Subcutaneous adipose tissue (tissue), 4 donors: ENCODE measurements around the gene ZNF598. TPM values are rescaled to one million over a fixed set of nuclear protein-coding genes. Genes with fewer than 3 reads are reported as not detected.

Source experiments
- small RNA-seq: library from RNA; depleted of rRNA; stranded (forward); fragments of <200 nt; gene quantifications from one replicate; pipeline ENCODE3, GENCODE V24; 2016
- total RNA-seq, 4 donors: library from RNA; depleted of rRNA; stranded (reverse); fragments of >200 nt; gene quantifications; one replicate each; pipeline ENCODE4 v1.1.0, GENCODE V29; 2016
- TF ChIP-seq, protein P1 (sequence below): fragments of 450-650 bp; IDR thresholded peaks from one replicate; pipeline ENCODE4 v1.5.1; 2016; ENCODE audit warnings: low read depth, mild to moderate bottlenecking, control low read depth, antibody characterized with exemption, moderate library complexity

ZNF598 gene
- total RNA-seq, 4 donors from 2014 or later, result 13.9 to 45.0 (median 15.0) TPM

- TF ChIP-seq, protein P1, sequence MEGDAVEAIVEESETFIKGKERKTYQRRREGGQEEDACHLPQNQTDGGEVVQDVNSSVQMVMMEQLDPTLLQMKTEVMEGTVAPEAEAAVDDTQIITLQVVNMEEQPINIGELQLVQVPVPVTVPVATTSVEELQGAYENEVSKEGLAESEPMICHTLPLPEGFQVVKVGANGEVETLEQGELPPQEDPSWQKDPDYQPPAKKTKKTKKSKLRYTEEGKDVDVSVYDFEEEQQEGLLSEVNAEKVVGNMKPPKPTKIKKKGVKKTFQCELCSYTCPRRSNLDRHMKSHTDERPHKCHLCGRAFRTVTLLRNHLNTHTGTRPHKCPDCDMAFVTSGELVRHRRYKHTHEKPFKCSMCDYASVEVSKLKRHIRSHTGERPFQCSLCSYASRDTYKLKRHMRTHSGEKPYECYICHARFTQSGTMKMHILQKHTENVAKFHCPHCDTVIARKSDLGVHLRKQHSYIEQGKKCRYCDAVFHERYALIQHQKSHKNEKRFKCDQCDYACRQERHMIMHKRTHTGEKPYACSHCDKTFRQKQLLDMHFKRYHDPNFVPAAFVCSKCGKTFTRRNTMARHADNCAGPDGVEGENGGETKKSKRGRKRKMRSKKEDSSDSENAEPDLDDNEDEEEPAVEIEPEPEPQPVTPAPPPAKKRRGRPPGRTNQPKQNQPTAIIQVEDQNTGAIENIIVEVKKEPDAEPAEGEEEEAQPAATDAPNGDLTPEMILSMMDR, result no peak
Observed at GRCh38 chr16:1959269-1960039, 50.2 kb downstream of the ZNF598 start, which contains the start of gene NDUFB10. Gene NDUFB10 (plus strand): TSS chr16:1959538. CDS start chr16:1959625, 87 bp downstream.

- TF ChIP-seq, protein P1, result no peak
Observed at GRCh38 chr16:1958715-1959268, 50.8 kb downstream of the ZNF598 start.

- TF ChIP-seq, protein P1, result no peak
Observed at GRCh38 chr16:1953734-1954133, 55.9 kb downstream of the ZNF598 start.

GRCh38 chr16:1950559-1950958 is 59.1 kb downstream of the ZNF598 start:
- TF ChIP-seq, protein P1, result no peak

- TF ChIP-seq, protein P1, result no peak
Observed at GRCh38 chr16:1950047-1950446, 59.6 kb downstream of the ZNF598 start.

DNA sequence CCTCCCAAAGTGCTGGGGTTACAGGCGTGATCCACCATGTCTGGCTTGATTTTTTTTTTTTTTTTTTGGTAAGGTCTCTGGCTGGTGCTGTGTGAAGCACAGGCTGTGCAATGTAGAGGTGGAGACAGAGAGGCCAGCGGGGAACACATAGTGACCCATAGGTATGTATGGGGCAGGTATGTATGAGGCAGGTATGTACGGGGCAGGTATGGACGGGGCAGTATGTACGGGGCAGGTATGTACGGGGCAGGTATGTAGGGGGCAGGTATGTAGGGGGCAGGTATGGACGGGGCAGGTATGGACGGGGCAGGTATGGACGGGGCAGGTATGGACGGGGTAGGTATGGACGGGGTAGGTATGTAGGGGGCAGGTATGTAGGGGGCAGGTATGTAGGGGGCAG is 60.1 kb downstream of the ZNF598 start:
- TF ChIP-seq, protein P1, result no peak

Small RNAs within 50 kb of the gene (small RNA-seq; reads per million reads assigned to genes)
- not detected for gene AC005363.2
- not detected for gene RN7SL219P
- gene SNORA10, result not detected
- gene SNORA64, result not detected

Other genes with a start within 250 kb of the ZNF598 start
- gene NME3, start 238.3 kb downstream of the ZNF598 start, total RNA-seq, result 100 to 1,000 TPM in 1 of 4 donors, 10 to 100 TPM in 3; 34.1 to 102 (median 62.8) TPM
- gene EME2, start 237.0 kb downstream of the ZNF598 start, total RNA-seq, result 10 to 100 TPM in 1 of 4 donors, 1 to 10 TPM in 3; 2.3 to 13.8 (median 5.2) TPM
- gene MRPS34, start 236.7 kb downstream of the ZNF598 start, total RNA-seq, result 10 to 100 TPM; 34.1 to 62.4 (median 57.2) TPM
- gene SPSB3, start 227.2 kb downstream of the ZNF598 start, total RNA-seq, result 100 to 1,000 TPM in 1 of 4 donors, 10 to 100 TPM in 3; 14.7 to 102 (median 64.5) TPM
- gene NUBP2, start 226.9 kb downstream of the ZNF598 start, total RNA-seq, result 10 to 100 TPM; 17.0 to 77.2 (median 49.7) TPM
- gene IGFALS, start 216.1 kb downstream of the ZNF598 start, total RNA-seq, result under 1 TPM in 1 of 4 donors, not detected in 3; 0.66 TPM
- 100 to 1,000 TPM in 2 of 4 donors, 10 to 100 TPM in 2; 50.4 to 121 (median 108) TPM for gene HAGH, start 183.0 kb downstream of the ZNF598 start, total RNA-seq
- 10 to 100 TPM; 25.4 to 42.0 (median 30.8) TPM for gene FAHD1, start 182.6 kb downstream of the ZNF598 start, total RNA-seq
- not detected for gene MEIOB, start 137.7 kb downstream of the ZNF598 start, total RNA-seq
- not detected for gene HS3ST6, start 91.4 kb downstream of the ZNF598 start, total RNA-seq
- 10 to 100 TPM; 11.2 to 30.0 (median 18.1) TPM for gene MSRB1, start 66.6 kb downstream of the ZNF598 start, total RNA-seq
- gene RPL3L, start 55.1 kb downstream of the ZNF598 start, total RNA-seq, result not detected
- 100 to 1,000 TPM; 120 to 198 (median 186) TPM for gene NDUFB10, start 50.3 kb downstream of the ZNF598 start, total RNA-seq
- 1,000 to 10,000 TPM; 1,492 to 1,850 (median 1,797) TPM for gene RPS2, start 45.0 kb downstream of the ZNF598 start, total RNA-seq
- gene RNF151, start 43.0 kb downstream of the ZNF598 start, total RNA-seq, result not detected
- 10 to 100 TPM; 20.9 to 30.6 (median 26.6) TPM for gene TBL3, start 37.8 kb downstream of the ZNF598 start, total RNA-seq
- gene NOXO1, start 28.4 kb downstream of the ZNF598 start, total RNA-seq, result not detected
- gene GFER, start 25.6 kb downstream of the ZNF598 start, total RNA-seq, result 10 to 100 TPM in 3 of 4 donors, 1 to 10 TPM in 1; 9.1 to 17.4 (median 16.1) TPM
- gene SYNGR3, start 19.9 kb downstream of the ZNF598 start, total RNA-seq, result not detected
- gene NPW, start 10.0 kb upstream of the ZNF598 start, total RNA-seq, result not detected
- 100 to 1,000 TPM in 1 of 4 donors, 10 to 100 TPM in 3; 15.1 to 140 (median 48.9) TPM for gene NHERF2, start 17.1 kb upstream of the ZNF598 start, total RNA-seq
- gene NTHL1, start 38.0 kb upstream of the ZNF598 start, total RNA-seq, result 10 to 100 TPM in 2 of 4 donors, 1 to 10 TPM in 2; 6.5 to 21.7 (median 12.0) TPM
- gene TSC2, start 38.2 kb upstream of the ZNF598 start, total RNA-seq, result 100 to 1,000 TPM in 1 of 4 donors, 10 to 100 TPM in 3; 31.1 to 110 (median 50.2) TPM
- gene PKD1, start 126.1 kb upstream of the ZNF598 start, total RNA-seq, result 100 to 1,000 TPM in 2 of 4 donors, 10 to 100 TPM in 2; 40.1 to 318 (median 76.1) TPM
- gene RAB26, start 138.8 kb upstream of the ZNF598 start, total RNA-seq, result 1 to 10 TPM in 1 of 4 donors, not detected in 3; 3.0 TPM
- gene TRAF7, start 146.0 kb upstream of the ZNF598 start, total RNA-seq, result 10 to 100 TPM; 19.1 to 45.0 (median 31.1) TPM
- gene CASKIN1, start 186.8 kb upstream of the ZNF598 start, total RNA-seq, result not detected
- gene MLST8, start 195.6 kb upstream of the ZNF598 start, total RNA-seq, result 10 to 100 TPM; 29.3 to 58.8 (median 38.0) TPM
- gene BRICD5, start 201.0 kb upstream of the ZNF598 start, total RNA-seq, result 1 to 10 TPM in 3 of 4 donors, under 1 TPM in 1; 0.66 to 6.0 (median 4.1) TPM
- gene PGP, start 205.0 kb upstream of the ZNF598 start, total RNA-seq, result 10 to 100 TPM in 3 of 4 donors, 1 to 10 TPM in 1; 7.7 to 21.1 (median 10.3) TPM
- gene E4F1, start 213.8 kb upstream of the ZNF598 start, total RNA-seq, result 10 to 100 TPM in 3 of 4 donors, 1 to 10 TPM in 1; 9.6 to 33.2 (median 16.8) TPM
- gene DNASE1L2, start 226.6 kb upstream of the ZNF598 start, total RNA-seq, result under 1 TPM in 2 of 4 donors, not detected in 2; 0.34 to 0.82 TPM
- gene ECI1, start 241.8 kb upstream of the ZNF598 start, total RNA-seq, result 10 to 100 TPM; 32.4 to 96.5 (median 49.8) TPM